Neural crest cell (in vitro differentiated cells): Measurements from ENCODE around the gene CFAP53. TPM values are rescaled to one million over a fixed set of nuclear protein-coding genes. Genes with fewer than 3 reads are reported as not detected.

Source experiments
- DNase-seq: peaks from one replicate; pipeline ENCODE4 v3.0.0; 2021; ENCODE audit warnings: low read depth, mixed read lengths, low spot score
- H3K27ac Mint-ChIP-seq: one replicate; pipeline ENCODE4 v1.8.0; 2021; ENCODE audit warnings: mild to moderate bottlenecking, mixed read lengths; ENCODE audit not compliant: unreplicated experiment
- H3K27me3 Mint-ChIP-seq: 2 replicates; pipeline ENCODE4 v1.8.0; 2021; ENCODE audit warnings: low read depth, mild to moderate bottlenecking, mixed read lengths
- H3K36me3 Mint-ChIP-seq: 2 replicates; pipeline ENCODE4 v1.8.0; 2021; ENCODE audit warnings: low read depth, mild to moderate bottlenecking, mixed read lengths
- H3K4me1 Mint-ChIP-seq: 2 replicates; pipeline ENCODE4 v1.8.0; 2021; ENCODE audit warnings: mixed read lengths
- H3K4me3 Mint-ChIP-seq: one replicate; pipeline ENCODE4 v1.8.0; 2021; ENCODE audit warnings: mild to moderate bottlenecking, mixed read lengths
- H3K9me3 Mint-ChIP-seq: 2 replicates; pipeline ENCODE4 v1.8.0; 2021; ENCODE audit warnings: mixed read lengths
- total RNA-seq: library from RNA; stranded (reverse); gene quantifications from 2 replicates; pipeline ENCODE4 v1.2.1, GENCODE V29; 2021
- TF ChIP-seq, protein P1 (sequence below): fragments of 200-600 bp; sonication (generic); conservative IDR thresholded peaks from 2 replicates; pipeline ENCODE4 v1.5.0; 2021; ENCODE audit warnings: antibody characterized with exemption, mild to moderate bottlenecking

The CFAP53 gene
- total RNA-seq, 1 donor from 2014 or later = 0.54 TPM

DNA sequence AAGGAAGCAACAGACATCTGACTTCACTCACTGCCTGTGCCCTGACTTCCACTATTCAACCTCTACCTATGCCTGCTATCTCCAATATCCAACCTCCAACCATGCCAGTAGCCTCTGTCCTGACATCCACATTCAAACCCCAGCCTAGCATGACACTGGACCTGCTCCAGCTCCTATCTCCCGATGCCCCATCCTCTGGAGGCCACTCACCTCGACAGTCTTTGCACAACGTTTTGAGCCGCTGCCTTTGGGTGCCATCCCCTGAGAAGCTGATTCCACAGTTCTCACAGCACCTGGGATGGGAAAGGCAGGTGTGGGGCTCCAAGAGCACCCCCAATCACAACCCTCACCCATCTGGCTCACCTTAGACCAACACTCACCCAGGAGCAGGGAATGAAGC lies 10.2 kb upstream of the CFAP53 start:
- peaks cover 21% of the 10 kb centered on the region for H3K4me1 Mint-ChIP-seq
- H3K27ac Mint-ChIP-seq = no peak overlapping the region
- no peak for DNase-seq
- no peaks in the 10 kb centered on the region for H3K9me3 Mint-ChIP-seq
- H3K36me3 Mint-ChIP-seq = peaks cover 21% of the 10 kb centered on the region
- TF ChIP-seq, protein P1, sequence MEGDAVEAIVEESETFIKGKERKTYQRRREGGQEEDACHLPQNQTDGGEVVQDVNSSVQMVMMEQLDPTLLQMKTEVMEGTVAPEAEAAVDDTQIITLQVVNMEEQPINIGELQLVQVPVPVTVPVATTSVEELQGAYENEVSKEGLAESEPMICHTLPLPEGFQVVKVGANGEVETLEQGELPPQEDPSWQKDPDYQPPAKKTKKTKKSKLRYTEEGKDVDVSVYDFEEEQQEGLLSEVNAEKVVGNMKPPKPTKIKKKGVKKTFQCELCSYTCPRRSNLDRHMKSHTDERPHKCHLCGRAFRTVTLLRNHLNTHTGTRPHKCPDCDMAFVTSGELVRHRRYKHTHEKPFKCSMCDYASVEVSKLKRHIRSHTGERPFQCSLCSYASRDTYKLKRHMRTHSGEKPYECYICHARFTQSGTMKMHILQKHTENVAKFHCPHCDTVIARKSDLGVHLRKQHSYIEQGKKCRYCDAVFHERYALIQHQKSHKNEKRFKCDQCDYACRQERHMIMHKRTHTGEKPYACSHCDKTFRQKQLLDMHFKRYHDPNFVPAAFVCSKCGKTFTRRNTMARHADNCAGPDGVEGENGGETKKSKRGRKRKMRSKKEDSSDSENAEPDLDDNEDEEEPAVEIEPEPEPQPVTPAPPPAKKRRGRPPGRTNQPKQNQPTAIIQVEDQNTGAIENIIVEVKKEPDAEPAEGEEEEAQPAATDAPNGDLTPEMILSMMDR = no peak
- no peaks in the 10 kb centered on the region for H3K27me3 Mint-ChIP-seq
- no peak overlapping the region for H3K4me3 Mint-ChIP-seq

DNA sequence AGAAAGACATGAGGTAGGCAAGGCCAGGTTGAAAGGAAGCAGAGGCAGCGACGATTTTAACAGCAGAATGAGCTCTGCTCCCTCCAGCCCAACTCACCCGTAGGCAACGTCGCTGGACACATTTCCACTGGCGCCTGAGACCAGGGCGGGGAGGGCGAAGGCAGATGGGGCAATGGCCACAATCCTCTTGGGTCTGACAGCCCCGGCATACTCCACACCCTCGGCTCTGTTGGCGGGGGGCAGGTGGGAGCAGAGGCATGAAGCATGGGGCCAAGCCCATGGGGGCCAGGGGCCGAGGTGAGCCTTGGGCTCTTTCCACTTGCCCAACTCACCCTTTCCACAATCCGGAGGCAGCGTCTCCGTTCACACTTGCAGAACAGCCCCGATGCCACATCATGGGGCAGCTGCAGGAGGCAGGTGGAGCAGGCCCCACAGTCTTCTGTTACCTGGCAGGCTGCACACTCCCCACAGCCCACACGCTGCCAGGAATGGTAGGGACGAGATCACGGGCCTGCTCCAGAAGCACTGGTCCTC lies 9.3 kb upstream of the CFAP53 start:
- H3K36me3 Mint-ChIP-seq = peaks cover 25% of the 10 kb centered on the region
- TF ChIP-seq, protein P1 = no peak
- no peaks in the 10 kb centered on the region for H3K9me3 Mint-ChIP-seq
- H3K27ac Mint-ChIP-seq = no peak overlapping the region
- DNase-seq = no peak
- H3K4me1 Mint-ChIP-seq = peaks cover 13% of the 10 kb centered on the region
- H3K27me3 Mint-ChIP-seq = no peaks in the 10 kb centered on the region
- H3K4me3 Mint-ChIP-seq = no peak overlapping the region

DNA sequence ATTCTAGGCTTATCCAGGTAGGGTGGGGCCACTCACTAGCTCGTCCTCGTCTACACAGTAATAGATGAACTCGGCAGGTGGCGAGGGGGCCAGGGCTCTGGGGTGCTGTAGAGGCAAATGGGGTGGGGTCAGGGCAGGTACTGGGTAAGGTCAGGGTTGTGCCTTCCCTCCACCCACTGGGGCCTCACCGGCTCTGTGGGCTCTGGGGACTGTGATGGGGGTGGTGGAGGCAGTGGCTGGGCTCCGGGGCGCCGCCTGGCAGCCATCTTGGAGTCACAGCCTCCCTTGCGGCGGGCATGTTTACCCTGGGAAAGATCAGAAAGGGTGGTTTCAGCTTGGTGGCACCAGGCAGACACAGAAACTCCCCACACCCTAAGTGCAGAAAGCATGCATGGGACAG lies 8.6 kb upstream of the CFAP53 start:
- no peaks in the 10 kb centered on the region for H3K27me3 Mint-ChIP-seq
- H3K4me3 Mint-ChIP-seq = no peak overlapping the region
- no peak overlapping the region for H3K27ac Mint-ChIP-seq
- peaks cover 23% of the 10 kb centered on the region for H3K36me3 Mint-ChIP-seq
- DNase-seq = no peak
- TF ChIP-seq, protein P1 = no peak
- H3K4me1 Mint-ChIP-seq = peaks cover 6% of the 10 kb centered on the region
- H3K9me3 Mint-ChIP-seq = no peaks in the 10 kb centered on the region

DNA sequence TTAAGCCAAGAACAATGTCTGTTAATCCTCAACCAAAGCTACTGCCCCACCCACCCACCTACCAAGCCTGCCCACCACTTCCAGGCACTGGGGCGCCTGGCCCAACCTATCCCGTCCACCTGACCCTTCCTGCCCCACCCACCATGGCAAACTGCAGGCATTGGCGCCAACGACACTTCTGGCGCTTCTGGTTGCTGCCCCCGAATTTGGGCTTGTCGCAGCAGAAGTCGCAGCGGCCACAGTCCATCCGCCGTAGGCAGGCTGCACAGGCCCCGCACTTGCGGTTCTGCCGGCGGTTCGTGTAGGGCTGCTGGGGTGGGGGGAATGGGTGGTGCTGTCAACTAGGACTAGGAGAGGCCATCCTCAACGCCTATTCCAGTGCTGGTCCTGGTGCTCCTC lies 7.7 kb upstream of the CFAP53 start:
- Mint-ChIP-seq H3K27ac (no peak overlapping the region), H3K27me3 (no peaks in the 10 kb centered on the region), H3K9me3 (no peaks in the 10 kb centered on the region), H3K4me1 (peaks cover 1% of the 10 kb centered on the region), H3K36me3 (peaks cover 31% of the 10 kb centered on the region), H3K4me3 (peak overlapping the region; percentile 35)
- TF ChIP-seq, protein P1 = no peak
- no peak for DNase-seq

DNA sequence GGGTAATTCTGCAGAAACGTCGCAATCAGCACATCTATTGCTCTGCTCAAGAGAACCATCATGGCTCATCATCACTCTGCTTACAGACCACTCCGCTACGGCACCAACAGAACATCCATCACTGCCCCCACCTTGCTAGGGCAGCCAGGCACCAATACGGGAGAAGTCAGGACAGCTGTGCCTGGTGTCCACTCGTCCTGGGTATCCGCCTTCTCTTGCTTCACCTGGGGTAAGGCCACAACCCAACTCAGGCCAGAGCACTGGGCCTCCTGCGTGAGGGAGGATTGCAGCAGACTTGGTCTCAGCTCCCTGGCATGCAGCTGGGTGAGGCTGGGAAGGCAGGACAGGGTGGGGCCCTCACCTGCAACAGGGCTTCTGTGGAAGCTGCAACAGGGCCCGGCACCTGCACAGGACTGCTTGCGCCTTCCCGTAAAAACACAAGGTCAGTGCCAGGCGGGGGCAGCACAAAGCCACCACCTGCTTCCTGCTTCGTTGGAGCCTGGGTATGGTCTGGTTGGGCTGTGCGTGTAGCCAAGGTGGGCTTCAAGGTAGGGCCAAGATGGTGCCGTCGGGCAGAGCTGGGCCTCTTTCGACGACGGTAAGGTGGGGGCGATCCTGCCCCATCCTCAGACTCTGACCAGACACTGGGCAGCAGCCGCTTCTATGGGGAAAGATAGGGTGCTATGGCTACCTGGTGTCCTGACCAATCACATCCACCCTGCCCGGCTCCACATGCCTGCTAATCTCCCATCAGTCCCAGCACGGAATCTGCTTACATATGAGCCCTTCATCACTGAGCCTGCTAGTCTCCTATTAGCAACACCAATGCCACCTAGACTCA lies 7.1 kb upstream of the CFAP53 start:
- peak overlapping the region; percentile 62 for H3K4me3 Mint-ChIP-seq
- no peaks in the 10 kb centered on the region for H3K9me3 Mint-ChIP-seq
- TF ChIP-seq, protein P1 = no peak
- no peak overlapping the region for H3K27ac Mint-ChIP-seq
- H3K4me1 Mint-ChIP-seq = no peaks in the 10 kb centered on the region
- peaks cover 32% of the 10 kb centered on the region for H3K36me3 Mint-ChIP-seq
- no peaks in the 10 kb centered on the region for H3K27me3 Mint-ChIP-seq
- DNase-seq = no peak
